HG02571 (cell line): Measurements from ENCODE around the gene ZDHHC5.
A peak's percentile ranks its signal among the peaks of the same experiment; 100 is the strongest.
"Not testable (repeated sequence)": the region's sequence is repeated elsewhere in the genome, so short reads cannot be mapped to it uniquely, and the experiment has no call there.

ENCODE experiments used
- ATAC-seq: cut with Tn5 transposase; IDR thresholded peaks from one replicate; pipeline ENCODE4 v1.9.1; 2021; ENCODE audit warnings: mild to moderate bottlenecking, moderate library complexity; ENCODE audit not compliant: unreplicated experiment

ZDHHC5 gene

GRCh38 chr11:57663975-57664374 is 3.9 kb upstream of the ZDHHC5 start:
- no peak for ATAC-seq

GRCh38 chr11:57667117-57667735 is 688 bp upstream of the ZDHHC5 start:
- peak; percentile 63 for ATAC-seq

GRCh38 chr11:57668434-57668782 is 494 bp downstream of the ZDHHC5 start:
- peak; percentile 10 for ATAC-seq

GRCh38 chr11:57674251-57674650 is 6.3 kb downstream of the ZDHHC5 start:
- ATAC-seq = no peak

GRCh38 chr11:57675176-57675941 is 7.4 kb downstream of the ZDHHC5 start:
- ATAC-seq = no peak

- ATAC-seq = no peak
Observed at GRCh38 chr11:57679396-57679795, 11.5 kb downstream of the ZDHHC5 start.

- no peak for ATAC-seq
Observed at GRCh38 chr11:57680552-57680874, 12.6 kb downstream of the ZDHHC5 start.

- no peak for ATAC-seq
Observed at GRCh38 chr11:57681168-57681567, 13.3 kb downstream of the ZDHHC5 start.

- ATAC-seq = not testable (repeated sequence)
Observed at GRCh38 chr11:57690474-57690873, 22.6 kb downstream of the ZDHHC5 start.

- no peak for ATAC-seq
Observed at GRCh38 chr11:57698843-57699365, 31.0 kb downstream of the ZDHHC5 start.

- no peak for ATAC-seq
Observed at GRCh38 chr11:57699813-57700212, 31.9 kb downstream of the ZDHHC5 start.

GRCh38 chr11:57700425-57700824 is 32.5 kb downstream of the ZDHHC5 start:
- ATAC-seq = no peak

GRCh38 chr11:57703341-57703740 is 35.4 kb downstream of the ZDHHC5 start:
- no peak for ATAC-seq

- ATAC-seq = no peak
Observed at GRCh38 chr11:57704932-57705331, 37.0 kb downstream of the ZDHHC5 start.

GRCh38 chr11:57705432-57705831 is 37.5 kb downstream of the ZDHHC5 start:
- ATAC-seq = not testable (repeated sequence)

GRCh38 chr11:57709802-57710367 is 42.0 kb downstream of the ZDHHC5 start:
- no peak for ATAC-seq

GRCh38 chr11:57711414-57712255 is 43.7 kb downstream of the ZDHHC5 start, which contains the start of gene MED19:
MED19 (minus strand) TSS chr11:57712215; CDS start chr11:57712179, 36 bp downstream.
- peak; percentile 40 for ATAC-seq

- peak; percentile 93 for ATAC-seq
Observed at GRCh38 chr11:57712256-57713150, 44.6 kb downstream of the ZDHHC5 start, which contains the start of gene TMX2. TMX2 (plus strand) TSS chr11:57712593; CDS start chr11:57712619, 26 bp downstream.

- no peak for ATAC-seq
Observed at GRCh38 chr11:57713835-57714234, 45.9 kb downstream of the ZDHHC5 start.

- not testable (repeated sequence) for ATAC-seq
Observed at GRCh38 chr11:57716726-57717125, 48.8 kb downstream of the ZDHHC5 start.
